ENCODE data around the gene KCNQ2.

- TF ChIP-seq, protein P1, sequence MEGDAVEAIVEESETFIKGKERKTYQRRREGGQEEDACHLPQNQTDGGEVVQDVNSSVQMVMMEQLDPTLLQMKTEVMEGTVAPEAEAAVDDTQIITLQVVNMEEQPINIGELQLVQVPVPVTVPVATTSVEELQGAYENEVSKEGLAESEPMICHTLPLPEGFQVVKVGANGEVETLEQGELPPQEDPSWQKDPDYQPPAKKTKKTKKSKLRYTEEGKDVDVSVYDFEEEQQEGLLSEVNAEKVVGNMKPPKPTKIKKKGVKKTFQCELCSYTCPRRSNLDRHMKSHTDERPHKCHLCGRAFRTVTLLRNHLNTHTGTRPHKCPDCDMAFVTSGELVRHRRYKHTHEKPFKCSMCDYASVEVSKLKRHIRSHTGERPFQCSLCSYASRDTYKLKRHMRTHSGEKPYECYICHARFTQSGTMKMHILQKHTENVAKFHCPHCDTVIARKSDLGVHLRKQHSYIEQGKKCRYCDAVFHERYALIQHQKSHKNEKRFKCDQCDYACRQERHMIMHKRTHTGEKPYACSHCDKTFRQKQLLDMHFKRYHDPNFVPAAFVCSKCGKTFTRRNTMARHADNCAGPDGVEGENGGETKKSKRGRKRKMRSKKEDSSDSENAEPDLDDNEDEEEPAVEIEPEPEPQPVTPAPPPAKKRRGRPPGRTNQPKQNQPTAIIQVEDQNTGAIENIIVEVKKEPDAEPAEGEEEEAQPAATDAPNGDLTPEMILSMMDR (IDR thresholded peaks at IDR 0.05; ENCODE audit: low read depth, low read length) = no peak
- TF ChIP-seq EZH2phosphoT487 (IDR thresholded peaks at IDR 0.05; ENCODE audit: low read depth) = no peak
Observed at GRCh38 chr20:63392465-63393365, 79.7 kb downstream of the KCNQ2 start.

All from OCI-LY3 (cell line).